ENCODE measurements around the gene TEN1.

- TF ChIP-seq POLR2A (IDR thresholded peaks at IDR 0.05; ENCODE audit: low read depth, low read length): no peak
- TF ChIP-seq TAF1 (IDR thresholded peaks at IDR 0.05; ENCODE audit: borderline replicate concordance, low read depth, low read length): no peak
Observed at GRCh38 chr17:76009447-76009846, 30.4 kb downstream of the TEN1 start.

Measured in GM12892 (cell line).